ENCODE results near the gene TAS2R7. TPM values are rescaled to one million over a fixed set of nuclear protein-coding genes. Genes with fewer than 3 reads are reported as not detected.

Gene TAS2R7
- total RNA-seq, 1 experiment from 2014 or later = not detected

- Histone ChIP-seq H3K27me3 (ENCODE audit: insufficient read depth, low read depth) (no peaks in the 10 kb centered on the region), H3K9me3 (ENCODE audit: insufficient read depth, low read depth) (no peaks in the 10 kb centered on the region), H3K9me2 (ENCODE audit: insufficient read depth) (no peaks in the 10 kb centered on the region), H3K27ac (no peak overlapping the region), H3K4me2 (no peak overlapping the region), H4K20me1 (ENCODE audit: insufficient read depth) (no peaks in the 10 kb centered on the region), H2AFZ (no peak overlapping the region), H3K79me2 (ENCODE audit: low read depth) (no peaks in the 10 kb centered on the region), H3F3A (ENCODE audit: insufficient read depth, low read depth) (no peaks in the 10 kb centered on the region), H3K4me1 (replicated peaks; ENCODE audit: insufficient read depth) (no peaks in the 10 kb centered on the region), H3K36me3 (ENCODE audit: low read depth) (no peaks in the 10 kb centered on the region), H3K4me3 (no peak overlapping the region)
- POLR2A ChIA-PET (ENCODE audit: unreplicated experiment) = no interaction called here
- DNase-seq = no peak
- CTCF ChIA-PET = interaction anchor here (0.7 kb wide), 1 partner anchor 72 kb away, joined by 10 read pairs; no protein-coding TSS in a partner anchor
- no TSS peak for BruUV-seq (replicated peaks)
- TF ChIP-seq, protein P1, sequence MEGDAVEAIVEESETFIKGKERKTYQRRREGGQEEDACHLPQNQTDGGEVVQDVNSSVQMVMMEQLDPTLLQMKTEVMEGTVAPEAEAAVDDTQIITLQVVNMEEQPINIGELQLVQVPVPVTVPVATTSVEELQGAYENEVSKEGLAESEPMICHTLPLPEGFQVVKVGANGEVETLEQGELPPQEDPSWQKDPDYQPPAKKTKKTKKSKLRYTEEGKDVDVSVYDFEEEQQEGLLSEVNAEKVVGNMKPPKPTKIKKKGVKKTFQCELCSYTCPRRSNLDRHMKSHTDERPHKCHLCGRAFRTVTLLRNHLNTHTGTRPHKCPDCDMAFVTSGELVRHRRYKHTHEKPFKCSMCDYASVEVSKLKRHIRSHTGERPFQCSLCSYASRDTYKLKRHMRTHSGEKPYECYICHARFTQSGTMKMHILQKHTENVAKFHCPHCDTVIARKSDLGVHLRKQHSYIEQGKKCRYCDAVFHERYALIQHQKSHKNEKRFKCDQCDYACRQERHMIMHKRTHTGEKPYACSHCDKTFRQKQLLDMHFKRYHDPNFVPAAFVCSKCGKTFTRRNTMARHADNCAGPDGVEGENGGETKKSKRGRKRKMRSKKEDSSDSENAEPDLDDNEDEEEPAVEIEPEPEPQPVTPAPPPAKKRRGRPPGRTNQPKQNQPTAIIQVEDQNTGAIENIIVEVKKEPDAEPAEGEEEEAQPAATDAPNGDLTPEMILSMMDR (conservative IDR thresholded peaks at IDR 0.05) = no peak
- no peak for TF ChIP-seq EZH2 (IDR thresholded peaks at IDR 0.05; ENCODE audit: low read depth)
- intact Hi-C loops (cut with micrococcal nuclease; ENCODE audit: unreplicated experiment) = no loop called here
Measured at GRCh38 chr12:10847744-10848143, 45.3 kb upstream of the TAS2R7 start.

DNA sequence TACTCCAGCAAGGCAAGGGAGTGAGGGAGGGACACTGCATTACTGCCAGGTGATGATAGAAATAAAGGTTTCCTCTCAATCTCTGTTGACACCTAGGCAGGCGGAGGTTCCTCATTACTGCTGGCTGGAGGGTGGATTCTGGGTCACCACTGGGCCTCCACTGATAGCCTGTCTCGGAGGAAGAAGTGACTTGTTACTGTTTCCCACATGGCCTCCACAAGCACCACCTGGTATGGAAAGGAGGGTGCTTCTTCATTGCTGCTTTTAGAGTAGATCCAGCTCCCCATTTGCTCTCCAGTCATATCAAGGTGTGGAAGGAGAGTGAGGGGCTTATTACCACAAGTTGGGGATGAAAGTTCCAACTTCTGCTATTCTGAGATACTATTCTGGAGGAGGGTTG, 40.4 kb upstream of the TAS2R7 start:
- TF ChIP-seq, protein P1 (conservative IDR thresholded peaks at IDR 0.05) = no peak
- no peak for TF ChIP-seq EZH2 (IDR thresholded peaks at IDR 0.05; ENCODE audit: low read depth)
- no peak for DNase-seq
- H3K9me2 ChIP-seq (ENCODE audit: insufficient read depth) = no peaks in the 10 kb centered on the region
- H4K20me1 ChIP-seq (ENCODE audit: insufficient read depth) = no peaks in the 10 kb centered on the region
- no peaks in the 10 kb centered on the region for H3K27me3 ChIP-seq (ENCODE audit: insufficient read depth, low read depth)
- CTCF ChIA-PET = no interaction called here
- H3K79me2 ChIP-seq (ENCODE audit: low read depth) = no peaks in the 10 kb centered on the region
- H3K27ac ChIP-seq = no peak overlapping the region
- no TSS peak for BruUV-seq (replicated peaks)
- H2AFZ ChIP-seq = no peak overlapping the region
- no peak overlapping the region for H3K4me2 ChIP-seq
- intact Hi-C loops (cut with micrococcal nuclease; ENCODE audit: unreplicated experiment) = no loop called here
- POLR2A ChIA-PET (ENCODE audit: unreplicated experiment) = no interaction called here
- H3F3A ChIP-seq (ENCODE audit: insufficient read depth, low read depth) = no peaks in the 10 kb centered on the region
- H3K36me3 ChIP-seq (ENCODE audit: low read depth) = no peaks in the 10 kb centered on the region
- no peak overlapping the region for H3K4me3 ChIP-seq
- no peaks in the 10 kb centered on the region for H3K4me1 ChIP-seq (replicated peaks; ENCODE audit: insufficient read depth)
- no peaks in the 10 kb centered on the region for H3K9me3 ChIP-seq (ENCODE audit: insufficient read depth, low read depth)

DNA sequence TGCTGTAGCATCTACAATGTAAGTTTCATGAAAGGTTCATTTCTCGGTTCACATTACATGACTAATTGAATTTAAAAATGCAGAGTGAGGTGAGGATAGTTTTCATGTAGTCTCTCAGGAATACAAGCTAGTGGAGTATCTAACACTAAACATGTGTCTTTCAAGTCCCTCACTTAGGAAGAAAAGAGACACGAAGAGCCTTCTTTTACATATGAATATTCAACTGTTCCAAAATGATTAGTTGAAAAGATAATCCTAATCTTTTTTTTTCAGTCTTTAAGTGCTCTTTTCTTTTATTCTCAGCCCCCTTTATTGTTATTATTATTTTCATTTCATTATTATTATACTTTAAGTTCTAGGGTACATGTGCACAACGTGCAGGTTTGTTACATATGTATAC, 36.0 kb upstream of the TAS2R7 start:
- ChIA-PET CTCF (no interaction called here), POLR2A (ENCODE audit: unreplicated experiment) (no interaction called here)
- no peak for DNase-seq
- Histone ChIP-seq H4K20me1 (ENCODE audit: insufficient read depth) (no peaks in the 10 kb centered on the region), H2AFZ (no peak overlapping the region), H3K4me3 (no peak overlapping the region), H3K27me3 (ENCODE audit: insufficient read depth, low read depth) (no peaks in the 10 kb centered on the region), H3K9me3 (ENCODE audit: insufficient read depth, low read depth) (no peaks in the 10 kb centered on the region), H3K4me1 (replicated peaks; ENCODE audit: insufficient read depth) (no peaks in the 10 kb centered on the region), H3F3A (ENCODE audit: insufficient read depth, low read depth) (no peaks in the 10 kb centered on the region), H3K79me2 (ENCODE audit: low read depth) (no peaks in the 10 kb centered on the region), H3K4me2 (no peak overlapping the region), H3K27ac (no peak overlapping the region), H3K9me2 (ENCODE audit: insufficient read depth) (no peaks in the 10 kb centered on the region), H3K36me3 (ENCODE audit: low read depth) (no peaks in the 10 kb centered on the region)
- no TSS peak for BruUV-seq (replicated peaks)
- TF ChIP-seq, protein P1 (conservative IDR thresholded peaks at IDR 0.05) = no peak
- no peak for TF ChIP-seq EZH2 (IDR thresholded peaks at IDR 0.05; ENCODE audit: low read depth)
- intact Hi-C loops (cut with micrococcal nuclease; ENCODE audit: unreplicated experiment) = no loop called here
